Bronchial epithelial cell (primary cell): ENCODE results near the gene FAM3D. TPM values are rescaled to one million over a fixed set of nuclear protein-coding genes. Genes with fewer than 3 reads are reported as not detected.
"Not testable (repeated sequence)": the region's sequence is repeated elsewhere in the genome, so short reads cannot be mapped to it uniquely, and the experiment has no call there.

Source experiments
- DNase-seq: peaks from one replicate; pipeline ENCODE4 v3.0.0-alpha.2; 2010; ENCODE audit warnings: low read depth
- FAIRE-seq: peaks from 2 replicates; lab custom pipeline; 2011; peaks lifted over from hg19 to GRCh38; lab: Jason Lieb, UNC
- H3K27me3 ChIP-seq: 2 replicates; pipeline ENCODE4 v1.5.1; 2011; ENCODE audit warnings: low read length; ENCODE audit not compliant: control insufficient read depth, insufficient read depth
- H3K36me3 ChIP-seq: 2 replicates; pipeline ENCODE4 v1.5.1; 2011; ENCODE audit warnings: low read length; ENCODE audit not compliant: control insufficient read depth, insufficient read depth
- H3K4me3 ChIP-seq: 2 replicates; pipeline ENCODE4 v1.5.1; 2011; ENCODE audit warnings: mild to moderate bottlenecking, low read depth, low read length, control low read depth
- CTCF ChIP-seq: IDR thresholded peaks from 2 replicates; pipeline ENCODE4 v1.5.1; 2011; ENCODE audit warnings: mild to moderate bottlenecking, moderate library complexity, low read length, control low read depth, inconsistent platforms; ENCODE audit not compliant: insufficient read depth, severe bottlenecking
- total RNA-seq: library from RNA; depleted of rRNA; stranded (reverse); fragments of >200 nt; gene quantifications from 2 replicates; pipeline ENCODE4 v1.2.1, GENCODE V29; 2014

The FAM3D gene
- total RNA-seq, 1 donor from 2014 or later, result 5.3 TPM

GRCh38 chr3:58680879-58681525 is 14.4 kb upstream of the FAM3D start:
- Histone ChIP-seq H3K4me3 (no peak overlapping the region), H3K27me3 (peaks cover 2% of the 10 kb centered on the region), H3K36me3 (no peaks in the 10 kb centered on the region)
- DNase-seq, result no peak
- no peak for FAIRE-seq
- no peak for TF ChIP-seq CTCF

GRCh38 chr3:58679974-58680666 is 13.5 kb upstream of the FAM3D start:
- Histone ChIP-seq H3K4me3 (no peak overlapping the region), H3K27me3 (peaks cover 2% of the 10 kb centered on the region), H3K36me3 (no peaks in the 10 kb centered on the region)
- FAIRE-seq (no peak), DNase-seq (peak; percentile 27)
- TF ChIP-seq CTCF, result no peak

GRCh38 chr3:58679446-58679845 is 12.9 kb upstream of the FAM3D start:
- Histone ChIP-seq H3K36me3 (no peaks in the 10 kb centered on the region), H3K27me3 (peaks cover 2% of the 10 kb centered on the region), H3K4me3 (no peak overlapping the region)
- DNase-seq, result no peak
- no peak for TF ChIP-seq CTCF
- FAIRE-seq, result no peak

- H3K4me3 ChIP-seq, H3K27me3 ChIP-seq, FAIRE-seq, H3K36me3 ChIP-seq, DNase-seq: not testable (repeated sequence)
Measured at GRCh38 chr3:58678177-58678970, 11.8 kb upstream of the FAM3D start.

- Histone ChIP-seq H3K36me3 (no peaks in the 10 kb centered on the region), H3K27me3 (peaks cover 2% of the 10 kb centered on the region), H3K4me3 (no peak overlapping the region)
- DNase-seq, result no peak
- no peak for TF ChIP-seq CTCF
- no peak for FAIRE-seq
Measured at GRCh38 chr3:58672880-58673279, 6.3 kb upstream of the FAM3D start.

- no peak for TF ChIP-seq CTCF
- DNase-seq (no peak), FAIRE-seq (no peak)
- no peak overlapping the region for H3K4me3 ChIP-seq
- no peaks in the 10 kb centered on the region for H3K36me3 ChIP-seq
- H3K27me3 ChIP-seq, result no peaks in the 10 kb centered on the region
Measured at GRCh38 chr3:58672451-58672850, 5.9 kb upstream of the FAM3D start.
